IMR-90 (cell line): ENCODE data around the gene ENO4. TPM values are rescaled to one million over a fixed set of nuclear protein-coding genes. Genes with fewer than 3 reads are reported as not detected.

ENCODE experiments used
- ATAC-seq: fragments of 200-7000 bp; cut with Tn5 transposase; 2 replicates; pipeline ENCODE4 v1.9.1; 2020; ENCODE audit warnings: low read depth, mild to moderate bottlenecking, moderate library complexity
- BruUV-seq: library from RNA; stranded (reverse); fragments of 400-500 nt; replicated peaks from 2 replicates; lab custom pipeline; 2021; lab: Mats Ljungman, UMichigan
- CTCF ChIA-PET: fragments of 300-600 bp; formaldehyde crosslinking; extraction: SDS; loops from one replicate; lab custom pipeline; 2021; ENCODE audit warnings: antibody characterized with exemption; lab: Yijun Ruan, JAX
- POLR2A ChIA-PET: fragments of 300-600 bp; sonication (Branson Sonifier 250); formaldehyde crosslinking; loops from one replicate; lab custom pipeline; 2022; ENCODE audit warnings: antibody characterized with exemption; ENCODE audit not compliant: unreplicated experiment; lab: Charles Lee
- DNase-seq: peaks from one replicate; pipeline ENCODE4 v3.0.0; 2013
- H2AFZ ChIP-seq: replicated peaks from 2 replicates; pipeline ENCODE3; 2013; ENCODE audit warnings: low read length, mild to moderate bottlenecking; ENCODE audit not compliant: poor library complexity
- H2AK5ac ChIP-seq: 2 replicates; pipeline ENCODE4 v1.6.1; 2013; ENCODE audit warnings: low read depth, low read length, inconsistent platforms
- H2AK9ac ChIP-seq: replicated peaks from 2 replicates; pipeline ENCODE3; 2013; ENCODE audit warnings: mild to moderate bottlenecking, low read depth, low read length, moderate library complexity; ENCODE audit not compliant: poor library complexity
- H2BK120ac ChIP-seq: 2 replicates; pipeline ENCODE4 v1.6.1; 2013; ENCODE audit warnings: low read depth, low read length, inconsistent platforms
- H2BK15ac ChIP-seq: 3 replicates; pipeline ENCODE4 v1.6.1; 2013; ENCODE audit warnings: low read depth, low read length, inconsistent platforms
- H2BK20ac ChIP-seq: 2 replicates; pipeline ENCODE4 v1.6.1; 2013; ENCODE audit warnings: low read depth, mild to moderate bottlenecking, inconsistent platforms, low read length, moderate library complexity
- H2BK5ac ChIP-seq: 2 replicates; pipeline ENCODE4 v1.6.1; 2013; ENCODE audit warnings: mild to moderate bottlenecking, low read depth, low read length, inconsistent platforms; ENCODE audit not compliant: poor library complexity, severe bottlenecking
- H3K14ac ChIP-seq: replicated peaks from 2 replicates; pipeline ENCODE4 v1.6.1; 2013; ENCODE audit warnings: low read depth, low read length, inconsistent platforms
- H3K18ac ChIP-seq: 2 replicates; pipeline ENCODE4 v1.6.1; 2013; ENCODE audit warnings: low read depth, low read length, control low read depth
- H3K23ac ChIP-seq: 2 replicates; pipeline ENCODE4 v1.6.1; 2013; ENCODE audit warnings: low read depth, low read length, inconsistent platforms
- H3K27ac ChIP-seq: 2 replicates; pipeline ENCODE4 v1.5.1; 2013; ENCODE audit warnings: mild to moderate bottlenecking, control low read depth, low read length; ENCODE audit not compliant: insufficient read depth
- H3K27me3 ChIP-seq: 2 replicates; pipeline ENCODE4 v1.6.1; 2013; ENCODE audit warnings: low read length; ENCODE audit not compliant: control insufficient read depth, insufficient read depth
- H3K36me3 ChIP-seq: 2 replicates; pipeline ENCODE4 v1.6.1; 2013; ENCODE audit warnings: low read length, mixed read lengths; ENCODE audit not compliant: control insufficient read depth, insufficient read depth
- H3K4ac ChIP-seq: 2 replicates; pipeline ENCODE4 v1.6.1; 2013; ENCODE audit warnings: low read depth, low read length, inconsistent platforms
- H3K4me1 ChIP-seq: 2 replicates; pipeline ENCODE4 v1.6.1; 2013; ENCODE audit warnings: low read length, mixed read lengths; ENCODE audit not compliant: control insufficient read depth, insufficient read depth
- H3K4me2 ChIP-seq: 2 replicates; pipeline ENCODE4 v1.6.1; 2013; ENCODE audit warnings: low read depth, mild to moderate bottlenecking, control low read depth, low read length, moderate library complexity
- H3K4me3 ChIP-seq: 2 replicates; pipeline ENCODE4 v1.5.1; 2013; ENCODE audit warnings: low read depth, mild to moderate bottlenecking, control low read depth, low read length, moderate library complexity; ENCODE audit not compliant: insufficient read depth
- H3K56ac ChIP-seq: 2 replicates; pipeline ENCODE4 v1.6.1; 2013; ENCODE audit warnings: low read length, inconsistent platforms; ENCODE audit not compliant: insufficient read depth; ENCODE audit errors: extremely low read depth
- H3K79me1 ChIP-seq, 2 experiments: 2 replicates each; pipeline ENCODE4 v1.6.1; 2013; ENCODE audit warnings: low read length in 2 of 2, inconsistent platforms in 1 of 2, low read depth in 1 of 2
- H3K9ac ChIP-seq: 2 replicates; pipeline ENCODE4 v1.6.1; 2013; ENCODE audit warnings: low read depth, low read length, control low read depth
- H3K9me1 ChIP-seq: 2 replicates; pipeline ENCODE4 v1.6.1; 2013; ENCODE audit warnings: low read length, inconsistent platforms; ENCODE audit not compliant: insufficient read depth
- H3K9me3 ChIP-seq: 2 replicates; pipeline ENCODE4 v1.6.1; 2013; ENCODE audit warnings: low read length; ENCODE audit not compliant: control insufficient read depth, insufficient read depth
- H4K20me1 ChIP-seq: 2 replicates; pipeline ENCODE4 v1.6.1; 2013; ENCODE audit warnings: low read length, inconsistent platforms; ENCODE audit not compliant: insufficient read depth
- H4K5ac ChIP-seq: 2 replicates; pipeline ENCODE4 v1.6.1; 2013; ENCODE audit warnings: mild to moderate bottlenecking, low read depth, low read length, control low read depth
- H4K8ac ChIP-seq, 2 experiments: 2 replicates each; pipeline ENCODE4 v1.6.1; 2013; ENCODE audit warnings: low read depth in 2 of 2, low read length in 2 of 2, control low read depth in 1 of 2, inconsistent platforms in 1 of 2
- H4K91ac ChIP-seq: 2 replicates; pipeline ENCODE4 v1.6.1; 2013; ENCODE audit warnings: low read depth, low read length, inconsistent platforms; ENCODE audit not compliant: insufficient read depth
- BHLHE40 ChIP-seq: fragments of 150-350 bp; IDR thresholded peaks from 2 replicates; pipeline ENCODE4 v1.6.1; 2016; ENCODE audit warnings: mild to moderate bottlenecking, low read depth, low read length
- CEBPB ChIP-seq: IDR thresholded peaks from 2 replicates; pipeline ENCODE4 v1.6.1; 2012; ENCODE audit warnings: low read depth, low read length, improper control_type of control experiment
- CHD1 ChIP-seq: IDR thresholded peaks from 2 replicates; pipeline ENCODE4 v1.6.1; 2012; ENCODE audit warnings: low read depth, low read length, improper control_type of control experiment
- ELK1 ChIP-seq: fragments of 150-350 bp; IDR thresholded peaks from 2 replicates; pipeline ENCODE4 v1.6.1; 2016; ENCODE audit warnings: low read depth, mild to moderate bottlenecking, low read length, moderate library complexity, borderline replicate concordance
- MAFK ChIP-seq: IDR thresholded peaks from 2 replicates; pipeline ENCODE4 v1.6.1; 2012; ENCODE audit warnings: low read depth, low read length, improper control_type of control experiment
- MAZ ChIP-seq: IDR thresholded peaks from 2 replicates; pipeline ENCODE4 v1.6.1; 2012; ENCODE audit warnings: low read depth, mild to moderate bottlenecking, low read length, improper control_type of control experiment, moderate library complexity, borderline replicate concordance
- RAD21 ChIP-seq: IDR thresholded peaks from 2 replicates; pipeline ENCODE4 v1.6.1; 2012; ENCODE audit warnings: low read length, improper control_type of control experiment
- RCOR1 ChIP-seq: IDR thresholded peaks from 2 replicates; pipeline ENCODE4 v1.6.1; 2012; ENCODE audit warnings: mild to moderate bottlenecking, low read length, improper control_type of control experiment; ENCODE audit not compliant: insufficient replicate concordance
- USF2 ChIP-seq: fragments of 150-350 bp; IDR thresholded peaks from 2 replicates; pipeline ENCODE4 v1.6.1; 2017; ENCODE audit warnings: mild to moderate bottlenecking, antibody characterized with exemption, low read length, low read depth
- WGBS, 2 experiments: methylation state at CpG; one replicate each; pipeline versions ENCODE4 v1.1.5 to v1.1.7; 2013; ENCODE audit warnings: missing lambda C conversion rate in 2 of 2; ENCODE audit not compliant: insufficient read length in 1 of 2; ENCODE audit errors: extremely low coverage in 2 of 2; 5-methylcytosine and 5-hydroxymethylcytosine counted together
- dilution Hi-C: fragments of 300-500 bp; cut with HindIII; formaldehyde crosslinking; loops from one replicate; pipeline ENCODE4 v1.14.3; 2018; ENCODE audit warnings: low sequenced_read_pairs; ENCODE audit not compliant: unreplicated experiment
- in situ Hi-C: fragments of 300-500 bp; cut with MboI; formaldehyde crosslinking; loops from 3 replicates; pipeline ENCODE4 v1.14.3; 2019; ENCODE audit warnings: low sequenced_read_pairs, inconsistent platforms, mixed read lengths
- intact Hi-C: fragments of 100-400 bp; cut with micrococcal nuclease; formaldehyde crosslinking; loops from 2 replicates; pipeline ENCODE4 v1.10.0; 2022
- polyA plus RNA-seq, 3 experiments: library from polyadenylated mRNA; depleted of rRNA; stranded (reverse); fragments of >200 nt; gene quantifications; 2 replicates each; pipeline ENCODE4 v1.2.3, GENCODE V29; 2012; ENCODE audit warnings: low replicate concordance in 1 of 3
- total RNA-seq: library from RNA; depleted of rRNA; stranded (reverse); fragments of >200 nt; gene quantifications from 2 replicates; pipeline ENCODE4 v1.2.3, GENCODE V29; 2012

Gene ENO4
- total and polyA plus RNA-seq, 2 of the 4 experiments (the other 2 are of a cell fraction): under 0.01 to 0.05 TPM

GRCh38 chr10:116868198-116868676 is 18.9 kb downstream of the ENO4 start:
- H3K36me3 ChIP-seq: no peaks in the 10 kb centered on the region
- H3K9me1 ChIP-seq: no peaks in the 10 kb centered on the region
- H2BK20ac ChIP-seq: no peak overlapping the region
- no CpG with 5 or more reads among the region's 4 CpGs for WGBS, 2 experiments
- DNase-seq: no peak
- no peak overlapping the region for H2BK5ac ChIP-seq
- H4K5ac ChIP-seq: no peak overlapping the region
- no peak for TF ChIP-seq BHLHE40
- no peak for TF ChIP-seq CHD1
- TF ChIP-seq CEBPB: no peak
- TF ChIP-seq MAFK: no peak
- TF ChIP-seq RAD21: no peak
- no peak for TF ChIP-seq ELK1
- no peak for TF ChIP-seq MAZ
- TF ChIP-seq USF2: no peak
- no peak for TF ChIP-seq RCOR1
- no peak overlapping the region for H3K23ac ChIP-seq
- peaks cover 7% of the 10 kb centered on the region for H3K27me3 ChIP-seq
- in situ Hi-C loops (no loop called here), dilution Hi-C loops (no loop called here), intact Hi-C loops (no loop called here)
- H3K18ac ChIP-seq: no peak overlapping the region
- no peaks in the 10 kb centered on the region for H3K79me1 ChIP-seq
- no peak overlapping the region for H4K91ac ChIP-seq
- H3K56ac ChIP-seq: no peak overlapping the region
- H3K4me1 ChIP-seq: no peaks in the 10 kb centered on the region
- no peak overlapping the region for H3K14ac ChIP-seq
- BruUV-seq: no TSS peak
- no peak for ATAC-seq
- ChIA-PET POLR2A (no interaction called here), CTCF (no interaction called here)
- no peak overlapping the region for H2AFZ ChIP-seq
- H2AK9ac ChIP-seq: no peak overlapping the region
- H3K4ac ChIP-seq: no peak overlapping the region
- no peak overlapping the region for H2BK15ac ChIP-seq
- no peak overlapping the region for H3K4me2 ChIP-seq
- H2BK120ac ChIP-seq: no peak overlapping the region
- no peak overlapping the region for H2AK5ac ChIP-seq
- no peaks in the 10 kb centered on the region for H4K20me1 ChIP-seq
- no peak overlapping the region for H3K27ac ChIP-seq
- H3K9me3 ChIP-seq: no peaks in the 10 kb centered on the region
- H3K9ac ChIP-seq: no peak overlapping the region
- no peak overlapping the region for H4K8ac ChIP-seq
- no peak overlapping the region for H3K4me3 ChIP-seq
